HG02981 (cell line): ENCODE measurements around the gene THSD7B.
"Not testable (repeated sequence)": the region's sequence is repeated elsewhere in the genome, so short reads cannot be mapped to it uniquely, and the experiment has no call there.

Experiments
- ATAC-seq: cut with Tn5 transposase; IDR thresholded peaks from one replicate; pipeline ENCODE4 v1.9.1; 2021; ENCODE audit warnings: mild to moderate bottlenecking, moderate library complexity; ENCODE audit not compliant: unreplicated experiment

THSD7B gene

DNA sequence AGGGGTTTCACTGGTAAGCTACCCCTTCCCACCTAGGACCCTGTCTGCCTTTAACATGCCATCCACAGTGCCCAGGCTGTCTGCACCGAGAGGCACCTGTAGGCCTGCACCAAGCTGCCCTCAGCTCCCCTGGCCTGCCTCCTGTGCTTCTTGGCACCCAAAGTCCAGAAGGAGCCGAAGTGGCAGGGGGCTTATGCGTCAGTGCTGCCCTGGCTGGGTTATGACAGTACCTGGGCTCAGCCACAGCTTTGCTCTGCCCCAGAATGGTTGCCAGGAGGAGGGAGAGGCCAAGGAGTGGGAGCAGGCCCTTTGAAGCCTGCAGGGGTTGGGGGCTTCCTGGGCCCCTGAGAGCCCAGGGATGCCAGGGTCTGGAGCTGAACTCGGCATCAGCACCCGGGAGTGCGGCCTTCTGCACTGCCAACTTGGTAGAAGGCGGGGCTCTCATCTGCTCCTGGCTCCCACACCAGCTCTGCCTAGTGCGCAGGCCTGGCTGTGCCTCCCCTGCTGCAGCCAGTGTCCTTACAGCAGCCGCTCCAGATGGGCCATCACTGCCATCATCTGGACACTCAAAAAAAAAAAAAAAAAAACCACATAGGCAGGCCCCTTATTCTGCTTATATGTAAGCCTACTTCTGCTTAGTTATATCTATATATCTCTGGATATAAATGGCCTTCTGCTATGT is 155.4 kb downstream of the THSD7B start:
- ATAC-seq = no peak

GRCh38 chr2:136927156-136927555 is 161.8 kb downstream of the THSD7B start:
- no peak for ATAC-seq

DNA sequence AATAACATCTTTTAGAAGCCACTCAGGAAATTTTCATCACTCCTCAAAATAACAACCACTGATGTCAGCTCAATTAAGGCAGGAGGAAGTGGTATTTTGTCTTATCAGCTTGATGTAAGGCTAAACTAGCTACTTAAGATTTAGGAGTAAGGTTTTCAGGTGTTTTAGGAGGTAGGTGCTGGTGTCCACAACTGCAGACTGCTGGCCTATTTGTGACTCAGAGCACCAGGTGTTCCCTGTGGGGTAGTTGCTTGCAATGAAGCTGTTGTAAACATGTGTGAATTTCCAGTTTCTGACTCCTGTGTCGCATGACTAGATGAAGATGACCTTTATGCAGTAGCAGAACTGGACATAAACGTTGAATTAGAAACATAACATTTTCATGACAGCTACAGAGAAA is 164.2 kb downstream of the THSD7B start:
- no peak for ATAC-seq

GRCh38 chr2:136932700-136933099 is 167.4 kb downstream of the THSD7B start:
- no peak for ATAC-seq

DNA sequence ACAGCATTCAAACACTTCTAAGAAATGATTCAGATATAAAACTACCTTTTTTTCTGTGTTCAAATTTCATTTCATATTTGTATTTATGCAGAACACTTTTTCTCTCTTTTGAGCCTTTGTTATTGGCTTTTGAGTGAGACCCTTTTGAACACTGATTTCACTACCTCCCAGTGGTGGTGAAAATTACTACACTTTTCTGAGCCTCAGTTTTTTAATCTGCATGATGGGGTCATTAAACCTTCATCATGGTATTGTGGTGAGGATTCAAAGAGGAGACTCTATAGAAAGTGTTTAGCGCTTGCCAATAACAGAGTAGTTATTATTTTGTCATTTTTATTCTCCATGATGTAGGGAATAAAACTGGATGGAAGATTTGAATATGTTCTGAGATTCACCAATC is 169.8 kb downstream of the THSD7B start:
- no peak for ATAC-seq

DNA sequence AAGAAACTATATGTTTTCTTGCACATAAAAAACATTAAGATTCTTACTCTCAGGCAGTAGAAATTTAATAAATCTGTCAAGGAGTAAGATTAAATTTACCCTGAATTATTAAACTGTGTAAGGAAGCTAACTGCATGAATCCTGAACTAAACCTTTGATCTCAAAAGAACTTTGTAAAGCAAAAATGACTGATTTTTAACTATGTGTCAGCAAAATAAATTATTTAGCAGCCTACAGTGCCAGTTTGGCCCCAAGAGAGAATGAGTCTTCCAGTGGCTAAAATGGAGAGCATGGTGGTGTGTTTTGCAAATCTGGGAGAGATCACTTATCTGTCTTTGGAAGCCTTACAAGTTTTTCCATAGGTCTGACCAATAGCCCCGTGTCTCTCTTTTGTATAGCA is 190.7 kb downstream of the THSD7B start:
- ATAC-seq = no peak

- no peak for ATAC-seq
These were observed 191.7 kb downstream of the THSD7B start for GRCh38 chr2:136957044-136957443.

DNA sequence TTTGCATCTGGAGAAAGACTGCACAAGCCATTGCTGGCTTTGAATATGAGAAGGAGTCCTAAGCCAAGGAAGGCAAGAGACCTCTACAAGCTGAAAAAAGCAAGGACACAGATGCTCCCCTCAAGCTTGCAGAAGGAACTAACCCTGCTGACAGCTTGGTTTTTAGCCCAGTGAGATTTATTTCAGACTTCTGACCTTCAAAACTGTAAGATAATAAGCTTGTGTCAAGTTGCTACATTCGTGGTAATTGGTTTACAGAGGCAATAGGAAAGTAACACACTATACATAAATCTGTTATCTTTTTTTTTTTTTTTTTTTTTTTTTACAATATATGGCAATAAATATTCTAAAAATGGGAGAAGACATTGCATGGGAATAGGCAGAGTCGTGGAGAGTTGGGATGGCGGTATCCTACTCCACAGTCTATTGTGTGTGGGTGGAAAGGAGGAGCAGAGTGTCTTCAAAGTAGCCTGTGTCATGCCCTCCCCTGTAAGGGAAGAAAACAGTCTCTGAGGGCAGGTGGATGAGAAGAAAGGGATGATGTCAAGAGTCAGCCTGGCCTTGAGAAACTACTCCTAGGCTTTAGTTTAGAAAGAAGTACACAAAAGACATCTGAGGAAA is 196.9 kb downstream of the THSD7B start:
- no peak for ATAC-seq

- no peak for ATAC-seq
These were observed 201.1 kb downstream of the THSD7B start for GRCh38 chr2:136966485-136966884.

- ATAC-seq = no peak
These were observed 215.0 kb downstream of the THSD7B start for GRCh38 chr2:136980303-136980702.

GRCh38 chr2:136981689-136982088 is 216.3 kb downstream of the THSD7B start:
- not testable (repeated sequence) for ATAC-seq

GRCh38 chr2:136985044-136985443 is 219.7 kb downstream of the THSD7B start:
- no peak for ATAC-seq

- ATAC-seq = no peak
These were observed 221.4 kb downstream of the THSD7B start for GRCh38 chr2:136986605-136987221.

DNA sequence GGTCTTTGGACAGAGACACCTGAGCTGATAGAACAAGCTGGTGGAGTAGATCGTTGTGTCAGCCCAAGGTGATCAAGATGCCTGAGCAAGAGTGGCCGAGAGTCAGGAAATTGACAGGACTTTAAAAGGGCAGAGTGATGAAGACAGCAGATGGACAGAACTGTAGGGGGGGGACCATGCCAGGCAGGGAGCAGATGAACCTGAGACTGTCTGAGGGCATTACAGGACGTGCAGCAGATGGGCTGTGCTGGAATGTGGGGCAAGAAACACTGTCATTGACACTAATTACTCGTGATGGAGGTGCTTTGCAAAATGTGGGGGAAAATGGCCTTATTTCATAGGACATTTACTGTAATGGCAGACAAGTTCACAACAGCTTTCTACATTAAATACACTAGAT is 225.0 kb downstream of the THSD7B start:
- no peak for ATAC-seq

DNA sequence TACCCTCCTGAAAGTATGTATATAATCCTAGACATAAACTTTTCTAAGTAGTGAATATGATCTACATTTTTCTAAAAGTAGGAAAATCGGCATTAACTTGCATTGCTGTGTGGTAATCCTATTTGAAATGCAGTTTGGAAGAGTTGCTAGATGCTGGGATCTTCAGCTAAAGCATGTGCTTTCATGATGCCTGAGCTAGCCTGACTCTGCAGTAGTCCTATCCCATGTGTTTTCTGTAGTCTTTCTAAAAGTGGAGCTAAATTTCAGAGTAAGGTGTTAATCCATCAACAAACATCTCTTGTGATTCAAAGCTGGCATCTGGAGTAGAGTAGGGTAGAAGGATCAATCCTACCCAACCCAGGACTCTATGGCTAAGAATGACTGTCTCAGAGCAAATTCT is 229.4 kb downstream of the THSD7B start:
- no peak for ATAC-seq

DNA sequence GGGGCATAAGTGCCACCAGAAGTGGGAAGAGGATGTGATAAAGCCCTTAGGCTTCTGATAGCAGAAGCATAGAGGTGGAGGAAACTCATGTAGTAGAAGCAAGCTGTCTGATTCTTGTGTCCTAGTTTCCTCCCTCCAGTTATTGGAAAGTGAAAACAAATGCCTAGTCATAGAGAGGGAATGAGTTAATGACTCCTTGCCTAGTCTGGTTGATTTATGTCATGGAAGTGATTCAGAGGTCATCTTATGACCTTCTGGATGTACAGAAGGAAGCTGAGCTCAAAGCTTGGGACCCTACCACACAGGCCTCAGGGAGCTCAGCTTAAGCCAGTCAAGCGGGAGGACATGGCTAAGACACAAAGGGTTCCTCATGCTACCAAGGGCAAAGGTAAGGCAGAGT is 232.2 kb downstream of the THSD7B start:
- no peak for ATAC-seq

GRCh38 chr2:137000811-137001210 is 235.5 kb downstream of the THSD7B start:
- no peak for ATAC-seq

DNA sequence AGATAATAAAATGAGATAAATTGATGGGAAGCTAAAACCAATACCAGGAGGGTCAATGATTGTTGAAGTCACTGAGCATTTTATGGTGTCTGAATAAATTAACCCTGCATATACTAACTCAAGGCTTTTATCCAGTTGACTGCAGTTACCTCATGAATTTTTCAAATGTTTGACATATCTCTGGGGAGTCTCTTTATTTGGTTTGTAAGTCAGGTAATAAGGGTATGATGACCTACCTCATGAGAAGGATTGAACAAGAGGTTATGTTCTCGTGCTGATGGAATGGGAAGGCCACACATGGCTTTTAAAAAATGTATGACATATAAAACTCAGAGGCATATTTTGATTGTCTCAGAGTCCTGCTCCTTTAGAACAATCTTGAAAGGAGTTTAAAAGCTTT is 237.6 kb downstream of the THSD7B start:
- no peak for ATAC-seq

- no peak for ATAC-seq
These were observed 239.9 kb downstream of the THSD7B start for GRCh38 chr2:137005210-137005609.

DNA sequence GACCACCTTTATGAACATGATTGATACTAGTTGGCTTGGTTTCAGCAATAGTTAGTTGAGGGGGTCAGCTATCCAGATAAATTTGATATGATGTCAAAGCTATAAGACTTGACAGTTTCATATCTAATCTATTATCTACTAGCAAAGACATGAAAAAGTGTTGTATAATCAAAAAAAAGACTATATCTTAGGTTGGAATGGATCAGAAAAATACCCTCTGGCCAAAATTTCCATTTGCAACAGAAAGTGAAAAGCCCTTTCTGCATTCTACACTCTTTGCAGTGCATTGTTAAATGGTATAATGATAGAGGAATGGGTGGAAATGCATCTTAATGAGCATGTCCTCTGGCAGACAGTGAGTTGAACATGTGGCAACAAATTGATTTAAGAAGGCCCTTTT is 242.6 kb downstream of the THSD7B start:
- no peak for ATAC-seq

DNA sequence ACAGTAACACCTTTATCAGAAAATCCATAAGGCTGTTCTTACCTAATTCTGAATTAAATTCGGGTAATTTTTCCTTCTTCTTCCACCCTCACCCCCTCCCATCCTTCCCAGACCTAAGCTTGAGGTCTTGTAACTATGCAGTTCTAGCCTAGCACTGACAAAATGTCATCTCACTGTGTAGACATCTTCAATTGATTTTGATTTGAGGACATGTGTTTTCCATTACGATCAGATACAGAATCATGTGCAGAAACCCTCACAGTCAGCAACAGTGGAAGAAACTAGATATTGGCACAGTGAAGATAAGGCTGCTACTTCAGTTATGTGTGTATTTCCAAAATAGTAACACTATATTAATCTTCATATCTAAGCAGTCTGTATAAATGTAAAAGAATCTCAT is 244.6 kb downstream of the THSD7B start:
- no peak for ATAC-seq

GRCh38 chr2:137020452-137021196 is 255.3 kb downstream of the THSD7B start:
- ATAC-seq = no peak
